ENCODE results near the gene CPNE1. TPM values are rescaled to one million over a fixed set of nuclear protein-coding genes. Genes with fewer than 3 reads are reported as not detected.

CPNE1 gene
- total and polyA plus RNA-seq, 8 donors: 59.7 to 138 (median 75.2) TPM

- Histone ChIP-seq H3K4me3 (no peak overlapping the region), H3K27ac (no peak overlapping the region), H3K36me3 (peaks cover 0 to 19% (median 19%) of the 10 kb centered on the region in 3 donors), H3K4me1 (peaks cover 0 to 6% (median under 1%) of the 10 kb centered on the region in 3 donors), H3K9me3 (no peaks in the 10 kb centered on the region), H3K27me3 (no peaks in the 10 kb centered on the region)
- ATAC-seq (no peak), DNase-seq (no peak), FAIRE-seq (no peak)
- WGBS, 2 donors: 97 to 99% methylated on average over 13 of the region's 13 CpGs
- no peak for TF ChIP-seq CTCF (IDR thresholded peaks at IDR 0.05)
- intact Hi-C loops (cut with DNase I): no loop called here
Measured at GRCh38 chr20:35652641-35653429, 11.9 kb downstream of the CPNE1 start.

GRCh38 chr20:35651958-35652357, 12.7 kb downstream of the CPNE1 start:
- Histone ChIP-seq H3K27me3 (no peaks in the 10 kb centered on the region), H3K9me3 (no peaks in the 10 kb centered on the region), H3K27ac (no peak overlapping the region), H3K36me3 (peaks cover 0 to 19% (median 19%) of the 10 kb centered on the region in 3 donors), H3K4me3 (no peak overlapping the region), H3K4me1 (peaks cover 0 to under 1% (median 0%) of the 10 kb centered on the region in 3 donors)
- no peak for FAIRE-seq
- no peak for DNase-seq
- intact Hi-C loops (cut with DNase I): no loop called here
- no peak for TF ChIP-seq CTCF (IDR thresholded peaks at IDR 0.05)
- ATAC-seq: no peak

GRCh38 chr20:35650632-35651031, 14.1 kb downstream of the CPNE1 start:
- 69 to 76% methylated on average over 3 of the region's 3 CpGs for WGBS, 2 donors
- Histone ChIP-seq H3K4me1 (no peaks in the 10 kb centered on the region), H3K36me3 (peaks cover 0 to 19% (median 19%) of the 10 kb centered on the region in 3 donors), H3K9me3 (no peaks in the 10 kb centered on the region), H3K27me3 (no peaks in the 10 kb centered on the region), H3K27ac (no peak overlapping the region), H3K4me3 (no peak overlapping the region)
- no peak for TF ChIP-seq CTCF (IDR thresholded peaks at IDR 0.05)
- no peak for DNase-seq
- ATAC-seq: no peak
- intact Hi-C loops (cut with DNase I): no loop called here
- no peak for FAIRE-seq

- H3K9me3 ChIP-seq: no peaks in the 10 kb centered on the region
- DNase-seq: no peak
- FAIRE-seq: no peak
- ATAC-seq: peak in 1 of 4 donors; percentile 34
- H3K36me3 ChIP-seq: peaks cover 0 to 14% (median 10%) of the 10 kb centered on the region in 3 donors
- H3K4me1 ChIP-seq: no peaks in the 10 kb centered on the region
- H3K27ac ChIP-seq: no peak overlapping the region
- H3K27me3 ChIP-seq: no peaks in the 10 kb centered on the region
- H3K4me3 ChIP-seq: no peak overlapping the region
- no peak for TF ChIP-seq CTCF (IDR thresholded peaks at IDR 0.05)
- intact Hi-C loops (cut with DNase I): no loop called here
Measured at GRCh38 chr20:35648836-35649235, 15.9 kb downstream of the CPNE1 start.

GRCh38 chr20:35644806-35645205, 19.9 kb downstream of the CPNE1 start:
- intact Hi-C loops (cut with DNase I): no loop called here
- no peak overlapping the region for H3K27ac ChIP-seq
- no peak overlapping the region for H3K4me3 ChIP-seq
- no peaks in the 10 kb centered on the region for H3K4me1 ChIP-seq
- H3K27me3 ChIP-seq: no peaks in the 10 kb centered on the region
- H3K9me3 ChIP-seq: no peaks in the 10 kb centered on the region
- H3K36me3 ChIP-seq: no peaks in the 10 kb centered on the region
- no peak for ATAC-seq
- no peak for TF ChIP-seq CTCF (IDR thresholded peaks at IDR 0.05)
- WGBS, 2 donors: 84 to 91% methylated on average over 2 of the region's 2 CpGs
- no peak for DNase-seq
- no peak for FAIRE-seq

Data from pancreas (tissue), 10 donors.